Body of pancreas (tissue), 4 donors: Measurements from ENCODE around the gene TMEM212. TPM values are rescaled to one million over a fixed set of nuclear protein-coding genes. Genes with fewer than 3 reads are reported as not detected.

Experiments used
- ATAC-seq: fragments of 150-250 bp; one replicate; pipeline ENCODE4 v1.9.1; 2016
- DNase-seq, 4 donors: peaks; one replicate each; pipeline ENCODE4 v3.0.0-alpha.2; 2019
- H3K27ac ChIP-seq, 4 donors: fragments of 200-600 bp; sonication (generic); 1 replicate in 3 of 4; 2 replicates in 1 of 4; pipeline versions ENCODE4 v1.5.1 to v1.6.1; 2016 to 2019; ENCODE audit warnings: mild to moderate bottlenecking in 1 of 4, mixed read lengths in 1 of 4, moderate library complexity in 1 of 4
- H3K27me3 ChIP-seq, 2 donors: fragments of 200-600 bp; sonication (generic); one replicate each; pipeline ENCODE4 v1.6.0; 2016; ENCODE audit warnings: mild to moderate bottlenecking in 1 of 2
- H3K36me3 ChIP-seq, 2 donors: fragments of 200-600 bp; sonication (generic); replicated peaks in 1 of 2; 2 replicates each; pipeline ENCODE4 v1.5.1; 2016; ENCODE audit warnings: low read depth in 2 of 2; ENCODE audit not compliant: insufficient read depth in 1 of 2
- H3K4me1 ChIP-seq: fragments of 200-600 bp; sonication (generic); one replicate; pipeline ENCODE4 v1.6.0; 2016
- H3K4me3 ChIP-seq, 2 donors: fragments of 200-600 bp; sonication (generic); 1 replicate in 1 of 2; 2 replicates in 1 of 2; pipeline ENCODE4 v1.5.1; 2016 to 2019
- H3K9me3 ChIP-seq, 3 donors: fragments of 200-600 bp; sonication (generic); 1 replicate in 2 of 3; 2 replicates in 1 of 3; pipeline ENCODE4 v1.5.1; 2016
- POLR2A ChIP-seq, 3 donors: fragments of 450-650 bp; IDR thresholded peaks; one replicate each; pipeline ENCODE4 v1.6.1; 2016; ENCODE audit warnings: antibody characterized with exemption in 3 of 3, mild to moderate bottlenecking in 2 of 3
- WGBS, 2 donors: methylation state at CpG; one replicate each; pipeline ENCODE4 v1.1.5; 2017; 5-methylcytosine and 5-hydroxymethylcytosine counted together
- intact Hi-C: fragments of 100-400 bp; cut with DNase I; formaldehyde crosslinking; loops from one replicate; pipeline ENCODE4 v1.15.1; 2023
- total RNA-seq, 2 donors: library from RNA; depleted of rRNA; stranded (reverse); fragments of >200 nt; gene quantifications; one replicate each; pipeline ENCODE4 v1.1.0, GENCODE V29; 2016
- TF ChIP-seq, protein P1 (sequence below), 7 experiments: fragments of 450-650 bp in 4 of 7; fragments of 200-600 bp in 3 of 7; sonication (generic) in 3 of 7; IDR thresholded peaks; one replicate each; pipeline ENCODE4 v1.5.1; 2016 to 2019; ENCODE audit warnings: antibody characterized with exemption in 7 of 7

TMEM212 gene
- total RNA-seq, 2 donors from 2014 or later: not detected

DNA sequence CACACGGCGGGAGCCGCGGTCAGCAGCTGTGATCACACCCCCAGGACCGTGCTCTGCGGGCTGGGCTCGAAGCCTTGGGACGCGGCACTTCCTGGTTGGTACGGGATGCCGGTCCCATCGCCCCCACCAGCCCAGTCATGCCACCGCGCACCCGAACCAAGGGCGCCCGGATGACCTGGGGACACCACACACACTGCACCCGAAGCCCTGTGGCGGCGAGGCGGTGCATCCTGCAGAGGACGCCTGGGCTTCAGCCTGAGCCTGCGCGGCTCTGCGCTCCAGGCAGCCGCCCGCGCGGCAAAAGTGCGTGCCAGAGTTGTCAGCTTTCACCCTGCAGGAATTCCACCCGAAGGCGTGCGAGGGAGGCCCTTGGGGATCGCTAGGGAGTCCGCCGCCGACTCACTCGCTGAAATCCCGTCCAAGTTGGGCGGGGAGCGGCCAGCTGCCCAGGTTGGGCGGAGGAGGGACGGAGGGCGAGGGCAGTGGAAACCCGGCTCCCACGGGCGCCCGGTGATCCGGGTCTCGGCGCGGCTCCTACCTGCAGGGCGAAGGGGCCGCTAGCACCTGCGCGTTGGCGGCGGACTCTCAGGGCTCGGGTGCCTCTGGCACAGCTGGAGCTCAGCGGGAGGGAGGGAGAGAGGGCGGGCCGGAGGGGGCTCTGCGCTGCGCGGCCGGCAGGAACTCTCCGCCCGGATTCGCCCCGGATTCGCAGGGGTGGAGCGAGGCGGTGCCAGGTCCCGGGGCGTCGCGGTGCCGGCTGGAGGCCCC lies 33.1 kb upstream of the TMEM212 start, which contains the start of gene PLD1:
PLD1 (minus strand) TSS at position 623 of the 768 bp plus-strand sequence. CDS start 72,432 bp downstream, outside the sequence.
- no peaks in the 10 kb centered on the region for H3K27me3 ChIP-seq
- no peaks in the 10 kb centered on the region for H3K36me3 ChIP-seq
- peak; percentile 89 for ATAC-seq
- WGBS, 2 donors: 0% methylated on average over 2 to 78 of the region's 78 CpGs
- intact Hi-C loops: no loop called here
- H3K27ac ChIP-seq: peak within 1 kb of the TSS; percentile 85 to 94 (median 88)
- DNase-seq: peak; percentile 88 to 94 (median 92)
- H3K4me1 ChIP-seq: peaks cover 22% of the 10 kb centered on the region
- peak within 1 kb of the TSS; percentile 40 to 70 for H3K4me3 ChIP-seq
- no peaks in the 10 kb centered on the region for H3K9me3 ChIP-seq
- TF ChIP-seq POLR2A (IDR thresholded peaks at IDR 0.05): peak; percentile 70 to 81 (median 78)
- TF ChIP-seq, protein P1, sequence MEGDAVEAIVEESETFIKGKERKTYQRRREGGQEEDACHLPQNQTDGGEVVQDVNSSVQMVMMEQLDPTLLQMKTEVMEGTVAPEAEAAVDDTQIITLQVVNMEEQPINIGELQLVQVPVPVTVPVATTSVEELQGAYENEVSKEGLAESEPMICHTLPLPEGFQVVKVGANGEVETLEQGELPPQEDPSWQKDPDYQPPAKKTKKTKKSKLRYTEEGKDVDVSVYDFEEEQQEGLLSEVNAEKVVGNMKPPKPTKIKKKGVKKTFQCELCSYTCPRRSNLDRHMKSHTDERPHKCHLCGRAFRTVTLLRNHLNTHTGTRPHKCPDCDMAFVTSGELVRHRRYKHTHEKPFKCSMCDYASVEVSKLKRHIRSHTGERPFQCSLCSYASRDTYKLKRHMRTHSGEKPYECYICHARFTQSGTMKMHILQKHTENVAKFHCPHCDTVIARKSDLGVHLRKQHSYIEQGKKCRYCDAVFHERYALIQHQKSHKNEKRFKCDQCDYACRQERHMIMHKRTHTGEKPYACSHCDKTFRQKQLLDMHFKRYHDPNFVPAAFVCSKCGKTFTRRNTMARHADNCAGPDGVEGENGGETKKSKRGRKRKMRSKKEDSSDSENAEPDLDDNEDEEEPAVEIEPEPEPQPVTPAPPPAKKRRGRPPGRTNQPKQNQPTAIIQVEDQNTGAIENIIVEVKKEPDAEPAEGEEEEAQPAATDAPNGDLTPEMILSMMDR (IDR thresholded peaks at IDR 0.05): peak in 1 of 7 experiments; percentile 7

DNA sequence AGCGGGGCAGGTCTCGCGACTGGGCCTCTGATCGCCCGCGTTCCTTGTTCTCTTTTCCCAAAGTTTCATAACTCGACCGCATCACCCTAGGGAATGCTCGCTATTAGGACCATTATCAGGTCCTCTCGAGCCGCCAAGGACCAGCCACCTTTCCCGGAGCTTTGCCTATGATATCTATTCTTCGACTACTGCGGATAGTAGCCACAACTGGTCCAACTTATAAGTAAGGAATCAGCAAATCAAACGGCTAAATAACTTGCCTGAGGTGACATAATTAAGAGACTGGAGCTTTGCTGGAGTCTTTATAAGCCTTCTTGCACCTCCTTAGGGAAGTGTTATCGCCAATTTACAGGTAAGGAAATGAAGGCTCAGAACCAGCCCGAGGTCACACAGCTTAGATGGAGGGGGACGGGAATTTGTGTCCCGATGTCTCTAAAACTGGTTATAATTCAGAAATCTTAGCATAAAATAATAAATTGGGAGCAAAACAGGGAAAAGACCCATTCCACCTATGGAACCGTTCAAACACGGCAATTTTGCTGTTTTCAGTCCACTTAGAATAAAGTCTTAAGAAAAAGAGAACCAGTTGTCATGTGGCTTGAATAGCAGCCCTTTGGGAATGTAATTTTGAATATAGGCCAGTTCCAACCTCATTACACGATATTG lies 32.4 kb upstream of the TMEM212 start:
- peak overlapping the region; percentile 85 to 94 (median 88) for H3K27ac ChIP-seq
- DNase-seq: no peak
- TF ChIP-seq POLR2A (IDR thresholded peaks at IDR 0.05): peak in 2 of 3 donors; percentile 66 to 76
- TF ChIP-seq, protein P1 (IDR thresholded peaks at IDR 0.05): no peak
- H3K4me1 ChIP-seq: peaks cover 22% of the 10 kb centered on the region
- no peaks in the 10 kb centered on the region for H3K27me3 ChIP-seq
- intact Hi-C loops: no loop called here
- no peaks in the 10 kb centered on the region for H3K36me3 ChIP-seq
- no peaks in the 10 kb centered on the region for H3K9me3 ChIP-seq
- ATAC-seq: no peak
- WGBS, 2 donors: 20 to 28% methylated on average over 19 to 22 of the region's 22 CpGs
- peak overlapping the region; percentile 40 to 70 for H3K4me3 ChIP-seq

- peaks cover 19% of the 10 kb centered on the region for H3K4me1 ChIP-seq
- no peaks in the 10 kb centered on the region for H3K36me3 ChIP-seq
- no peak for TF ChIP-seq POLR2A (IDR thresholded peaks at IDR 0.05)
- TF ChIP-seq, protein P1 (IDR thresholded peaks at IDR 0.05): no peak
- peak overlapping the region in 2 of 4 donors; percentile 85 to 88 for H3K27ac ChIP-seq
- H3K4me3 ChIP-seq: no peak overlapping the region
- no peak for ATAC-seq
- H3K27me3 ChIP-seq: no peaks in the 10 kb centered on the region
- WGBS, 2 donors: 70 to 75% methylated on average over 4 of the region's 4 CpGs
- DNase-seq: peak in 1 of 4 donors; percentile 21
- intact Hi-C loops: no loop called here
- no peaks in the 10 kb centered on the region for H3K9me3 ChIP-seq
These were observed 31.7 kb upstream of the TMEM212 start for GRCh38 chr3:171811295-171811912.

GRCh38 chr3:171811913-171812335 lies 31.2 kb upstream of the TMEM212 start:
- intact Hi-C loops: no loop called here
- no peak for DNase-seq
- TF ChIP-seq, protein P1 (IDR thresholded peaks at IDR 0.05): no peak
- TF ChIP-seq POLR2A (IDR thresholded peaks at IDR 0.05): no peak
- Histone ChIP-seq H3K36me3 (no peaks in the 10 kb centered on the region), H3K4me3 (no peak overlapping the region), H3K9me3 (no peaks in the 10 kb centered on the region), H3K4me1 (peaks cover 14% of the 10 kb centered on the region), H3K27me3 (no peaks in the 10 kb centered on the region), H3K27ac (peak overlapping the region in 1 of 4 donors; percentile 88)
- 97% methylated on average over 9 of the region's 9 CpGs for WGBS, 2 donors
- ATAC-seq: no peak
